Gastrocnemius medialis (tissue), 4 donors: ENCODE results near the gene TTLL5. TPM values are rescaled to one million over a fixed set of nuclear protein-coding genes. Genes with fewer than 3 reads are reported as not detected.

Source experiments
- ATAC-seq, 2 donors: fragments of 150-250 bp; one replicate each; pipeline ENCODE4 v1.9.1; 2016
- DNase-seq, 2 donors: peaks; one replicate each; pipeline ENCODE4 v3.0.0-alpha.2; 2019
- H3K27ac ChIP-seq, 4 donors: fragments of 200-600 bp; sonication (generic); 1 replicate in 1 of 4; 2 replicates in 3 of 4; pipeline ENCODE4 v1.5.1; 2016 to 2018; ENCODE audit warnings: mild to moderate bottlenecking in 2 of 4, moderate library complexity in 1 of 4
- H3K27me3 ChIP-seq, 3 donors: fragments of 200-600 bp; sonication (generic) in 2 of 3; 1 replicate in 1 of 3; 2 replicates in 2 of 3; pipeline versions ENCODE4 v1.5.1 to v1.6.0; 2016 to 2019; ENCODE audit warnings: mild to moderate bottlenecking in 1 of 3, moderate library complexity in 1 of 3
- H3K36me3 ChIP-seq, 2 donors: fragments of 200-600 bp; sonication (generic) in 1 of 2; one replicate each; pipeline ENCODE4 v1.5.1; 2017 to 2018
- H3K4me1 ChIP-seq, 2 donors: fragments of 200-600 bp; sonication (generic) in 1 of 2; one replicate each; pipeline ENCODE4 v1.5.1; 2016 to 2017; ENCODE audit warnings: mild to moderate bottlenecking in 2 of 2
- H3K4me3 ChIP-seq, 4 donors: fragments of 200-600 bp; sonication (generic) in 3 of 4; 1 replicate in 1 of 4; 2 replicates in 3 of 4; pipeline ENCODE4 v1.5.1; 2016 to 2019; ENCODE audit warnings: mild to moderate bottlenecking in 2 of 4
- H3K9me3 ChIP-seq, 3 donors: fragments of 200-600 bp; sonication (generic) in 2 of 3; 1 replicate in 1 of 3; 2 replicates in 2 of 3; pipeline ENCODE4 v1.5.1; 2016 to 2019
- POLR2A ChIP-seq, 2 donors: fragments of 450-650 bp; IDR thresholded peaks; one replicate each; pipeline ENCODE4 v1.6.1; 2017; ENCODE audit warnings: antibody characterized with exemption in 2 of 2, mild to moderate bottlenecking in 2 of 2, moderate library complexity in 2 of 2
- in situ Hi-C, 4 donors: fragments of 200-750 bp; cut with MboI; loops; one replicate each; pipeline versions ENCODE4 v1.15.0 to v1.8.0; 2017; ENCODE audit warnings: low sequenced_read_pairs in 4 of 4
- intact Hi-C: fragments of 100-400 bp; cut with DNase I; formaldehyde crosslinking; loops from one replicate; pipeline ENCODE4 v1.15.1; 2023; ENCODE audit warnings: low total_unique reads
- total RNA-seq, 4 donors: library from RNA; depleted of rRNA; stranded (reverse); fragments of >200 nt; gene quantifications; one replicate each; pipeline versions ENCODE4 v1.1.0 to v1.2.3, GENCODE V29; 2016
- TF ChIP-seq, protein P1 (sequence below), 5 experiments: fragments of 450-650 bp in 3 of 5; fragments of 200-600 bp in 2 of 5; sonication (generic) in 2 of 5; IDR thresholded peaks in 4 of 5; conservative IDR thresholded peaks in 1 of 5; 1 replicate in 4 of 5; 2 replicates in 1 of 5; pipeline ENCODE4 v1.5.1; 2016 to 2019; ENCODE audit warnings: antibody characterized with exemption in 5 of 5, mild to moderate bottlenecking in 3 of 5, moderate library complexity in 3 of 5

The TTLL5 gene
- total RNA-seq, 4 donors from 2014 or later: 9.1 to 36.0 (median 16.4) TPM

DNA sequence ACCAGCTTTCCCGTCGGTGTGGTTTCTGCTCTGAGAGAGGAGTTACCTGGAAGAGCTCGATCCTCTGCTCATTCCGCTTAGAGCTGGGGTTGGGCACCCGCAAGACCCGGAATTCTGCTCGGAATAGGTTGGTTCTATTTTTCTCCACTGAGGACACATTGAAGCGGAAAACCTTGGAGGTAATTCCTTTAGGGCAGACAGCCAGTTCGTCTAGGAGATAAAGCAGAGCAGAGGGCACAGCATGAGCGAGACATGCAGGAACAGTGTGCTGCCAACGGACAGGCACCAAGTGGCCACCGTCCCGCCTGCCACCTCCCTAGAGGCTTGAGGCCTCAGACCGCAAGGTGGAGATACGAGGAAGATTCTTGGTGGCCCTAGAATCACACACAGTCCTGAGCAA is 310.5 kb downstream of the TTLL5 start:
- Histone ChIP-seq H3K9me3 (no peaks in the 10 kb centered on the region), H3K27ac (no peak overlapping the region), H3K36me3 (peaks cover 0 to under 1% of the 10 kb centered on the region in 2 donors), H3K4me3 (no peak overlapping the region), H3K4me1 (peaks cover 10 to 17% of the 10 kb centered on the region in 2 donors), H3K27me3 (no peaks in the 10 kb centered on the region)
- in situ Hi-C loops: loop anchor here in 1 of 4 donors (10.0 kb wide), 1 partner anchor 67 kb away; no protein-coding TSS in a partner anchor
- TF ChIP-seq, protein P1, sequence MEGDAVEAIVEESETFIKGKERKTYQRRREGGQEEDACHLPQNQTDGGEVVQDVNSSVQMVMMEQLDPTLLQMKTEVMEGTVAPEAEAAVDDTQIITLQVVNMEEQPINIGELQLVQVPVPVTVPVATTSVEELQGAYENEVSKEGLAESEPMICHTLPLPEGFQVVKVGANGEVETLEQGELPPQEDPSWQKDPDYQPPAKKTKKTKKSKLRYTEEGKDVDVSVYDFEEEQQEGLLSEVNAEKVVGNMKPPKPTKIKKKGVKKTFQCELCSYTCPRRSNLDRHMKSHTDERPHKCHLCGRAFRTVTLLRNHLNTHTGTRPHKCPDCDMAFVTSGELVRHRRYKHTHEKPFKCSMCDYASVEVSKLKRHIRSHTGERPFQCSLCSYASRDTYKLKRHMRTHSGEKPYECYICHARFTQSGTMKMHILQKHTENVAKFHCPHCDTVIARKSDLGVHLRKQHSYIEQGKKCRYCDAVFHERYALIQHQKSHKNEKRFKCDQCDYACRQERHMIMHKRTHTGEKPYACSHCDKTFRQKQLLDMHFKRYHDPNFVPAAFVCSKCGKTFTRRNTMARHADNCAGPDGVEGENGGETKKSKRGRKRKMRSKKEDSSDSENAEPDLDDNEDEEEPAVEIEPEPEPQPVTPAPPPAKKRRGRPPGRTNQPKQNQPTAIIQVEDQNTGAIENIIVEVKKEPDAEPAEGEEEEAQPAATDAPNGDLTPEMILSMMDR (IDR thresholded peaks at IDR 0.05 in 4 of 5, conservative IDR thresholded peaks at IDR 0.05 in 1 of 5): no peak
- TF ChIP-seq POLR2A (IDR thresholded peaks at IDR 0.05): no peak
- intact Hi-C loops: no loop called here
- DNase-seq (no peak), ATAC-seq (no peak)

- in situ Hi-C loops: loop anchor here in 1 of 4 donors (10.0 kb wide), 1 partner anchor 68 kb away; no protein-coding TSS in a partner anchor
- ATAC-seq (peak; percentile 88 to 90), DNase-seq (peak; percentile 56 to 72)
- intact Hi-C loops: loop anchor here (1.0 kb wide), 1 partner anchor 32 kb away; no protein-coding TSS in a partner anchor
- Histone ChIP-seq H3K27ac (peak overlapping the region; percentile 62 to 77 (median 73)), H3K4me1 (peaks cover 20 to 28% of the 10 kb centered on the region in 2 donors), H3K27me3 (no peaks in the 10 kb centered on the region), H3K36me3 (no peaks in the 10 kb centered on the region), H3K4me3 (no peak overlapping the region), H3K9me3 (no peaks in the 10 kb centered on the region)
- TF ChIP-seq POLR2A (IDR thresholded peaks at IDR 0.05): no peak
- TF ChIP-seq, protein P1 (IDR thresholded peaks at IDR 0.05 in 4 of 5, conservative IDR thresholded peaks at IDR 0.05 in 1 of 5): no peak
These were observed 311.9 kb downstream of the TTLL5 start for GRCh38 chr14:75972801-75973421.

GRCh38 chr14:75976826-75977581 is 316.0 kb downstream of the TTLL5 start:
- H3K27me3 ChIP-seq: no peaks in the 10 kb centered on the region
- H3K27ac ChIP-seq: peak overlapping the region; percentile 26 to 97 (median 72)
- in situ Hi-C loops: loop anchor here in 1 of 4 donors (10.0 kb wide), 1 partner anchor 72 kb away; no protein-coding TSS in a partner anchor
- no peak for DNase-seq
- TF ChIP-seq, protein P1 (IDR thresholded peaks at IDR 0.05 in 4 of 5, conservative IDR thresholded peaks at IDR 0.05 in 1 of 5): no peak
- TF ChIP-seq POLR2A (IDR thresholded peaks at IDR 0.05): no peak
- intact Hi-C loops: no loop called here
- H3K9me3 ChIP-seq: no peaks in the 10 kb centered on the region
- peaks cover 56 to 57% of the 10 kb centered on the region in 2 donors for H3K4me1 ChIP-seq
- no peak for ATAC-seq
- H3K4me3 ChIP-seq: no peak overlapping the region
- H3K36me3 ChIP-seq: no peaks in the 10 kb centered on the region

- Histone ChIP-seq H3K27me3 (no peaks in the 10 kb centered on the region), H3K4me3 (no peak overlapping the region), H3K4me1 (peaks cover 51 to 52% of the 10 kb centered on the region in 2 donors), H3K9me3 (no peaks in the 10 kb centered on the region), H3K27ac (peak overlapping the region; percentile 49 to 97 (median 73)), H3K36me3 (no peaks in the 10 kb centered on the region)
- intact Hi-C loops (no loop called here), in situ Hi-C loops (loop anchor here in 1 of 4 donors (10.0 kb wide), 1 partner anchor 73 kb away; no protein-coding TSS in a partner anchor)
- ATAC-seq (peak in 1 of 2 donors; percentile 17), DNase-seq (no peak)
- TF ChIP-seq, protein P1 (IDR thresholded peaks at IDR 0.05 in 4 of 5, conservative IDR thresholded peaks at IDR 0.05 in 1 of 5): no peak
- no peak for TF ChIP-seq POLR2A (IDR thresholded peaks at IDR 0.05)
These were observed 316.5 kb downstream of the TTLL5 start for GRCh38 chr14:75977582-75977943.
